Measurements from ENCODE around the gene LEPROT. TPM values are rescaled to one million over a fixed set of nuclear protein-coding genes. Genes with fewer than 3 reads are reported as not detected.

Gene LEPROT
- polyA plus RNA-seq, 1 donor from 2014 or later, result 39.2 TPM

DNA sequence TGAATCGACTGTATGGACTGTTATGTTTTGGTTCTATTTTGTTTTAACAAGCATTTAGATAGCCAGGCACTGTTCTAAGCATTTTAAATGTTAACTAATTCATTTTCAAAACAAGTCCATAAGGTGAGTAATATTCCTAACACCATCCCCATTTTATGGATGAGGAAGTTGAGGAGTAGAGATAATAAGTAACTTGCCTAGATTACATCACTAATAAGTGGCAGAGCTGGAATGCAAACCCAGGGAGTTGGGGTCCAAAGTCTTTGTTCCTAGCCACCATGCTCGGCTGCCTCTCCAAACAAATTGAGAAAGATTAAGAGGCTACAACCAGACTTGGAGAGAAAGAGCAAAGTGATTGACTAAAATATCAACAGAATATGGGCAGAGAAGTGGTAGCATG, 12.6 kb upstream of the LEPROT start:
- no peaks in the 10 kb centered on the region for H3K79me2 ChIP-seq (replicated peaks; ENCODE audit: insufficient read depth, low read length)
- H3K4me3 ChIP-seq (ENCODE audit: low read length), result no peak overlapping the region
- no peaks in the 10 kb centered on the region for H3K27me3 ChIP-seq (ENCODE audit: insufficient read depth, low read depth, low read length)
- no peak overlapping the region for H3K4me2 ChIP-seq (ENCODE audit: low read length)
- no peaks in the 10 kb centered on the region for H4K20me1 ChIP-seq (ENCODE audit: insufficient read depth)
- H3K9ac ChIP-seq (ENCODE audit: low read length), result no peak overlapping the region
- no peaks in the 10 kb centered on the region for H3K9me2 ChIP-seq (ENCODE audit: insufficient read depth, low read length)
- no peaks in the 10 kb centered on the region for H3F3A ChIP-seq (ENCODE audit: insufficient read depth, low read length, poor library complexity, severe bottlenecking)
- H2AFZ ChIP-seq (ENCODE audit: low read depth, low read length), result no peak overlapping the region
- H3K27ac ChIP-seq (ENCODE audit: low read length), result no peak overlapping the region
- TF ChIP-seq TAF1 (IDR thresholded peaks at IDR 0.05; ENCODE audit: low read depth), result no peak
- TF ChIP-seq, protein P1, sequence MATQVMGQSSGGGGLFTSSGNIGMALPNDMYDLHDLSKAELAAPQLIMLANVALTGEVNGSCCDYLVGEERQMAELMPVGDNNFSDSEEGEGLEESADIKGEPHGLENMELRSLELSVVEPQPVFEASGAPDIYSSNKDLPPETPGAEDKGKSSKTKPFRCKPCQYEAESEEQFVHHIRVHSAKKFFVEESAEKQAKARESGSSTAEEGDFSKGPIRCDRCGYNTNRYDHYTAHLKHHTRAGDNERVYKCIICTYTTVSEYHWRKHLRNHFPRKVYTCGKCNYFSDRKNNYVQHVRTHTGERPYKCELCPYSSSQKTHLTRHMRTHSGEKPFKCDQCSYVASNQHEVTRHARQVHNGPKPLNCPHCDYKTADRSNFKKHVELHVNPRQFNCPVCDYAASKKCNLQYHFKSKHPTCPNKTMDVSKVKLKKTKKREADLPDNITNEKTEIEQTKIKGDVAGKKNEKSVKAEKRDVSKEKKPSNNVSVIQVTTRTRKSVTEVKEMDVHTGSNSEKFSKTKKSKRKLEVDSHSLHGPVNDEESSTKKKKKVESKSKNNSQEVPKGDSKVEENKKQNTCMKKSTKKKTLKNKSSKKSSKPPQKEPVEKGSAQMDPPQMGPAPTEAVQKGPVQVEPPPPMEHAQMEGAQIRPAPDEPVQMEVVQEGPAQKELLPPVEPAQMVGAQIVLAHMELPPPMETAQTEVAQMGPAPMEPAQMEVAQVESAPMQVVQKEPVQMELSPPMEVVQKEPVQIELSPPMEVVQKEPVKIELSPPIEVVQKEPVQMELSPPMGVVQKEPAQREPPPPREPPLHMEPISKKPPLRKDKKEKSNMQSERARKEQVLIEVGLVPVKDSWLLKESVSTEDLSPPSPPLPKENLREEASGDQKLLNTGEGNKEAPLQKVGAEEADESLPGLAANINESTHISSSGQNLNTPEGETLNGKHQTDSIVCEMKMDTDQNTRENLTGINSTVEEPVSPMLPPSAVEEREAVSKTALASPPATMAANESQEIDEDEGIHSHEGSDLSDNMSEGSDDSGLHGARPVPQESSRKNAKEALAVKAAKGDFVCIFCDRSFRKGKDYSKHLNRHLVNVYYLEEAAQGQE (IDR thresholded peaks at IDR 0.05; ENCODE audit: borderline replicate concordance), result no peak
- no peak for TF ChIP-seq RAD21 (conservative IDR thresholded peaks at IDR 0.05)
- TF ChIP-seq MXI1 (conservative IDR thresholded peaks at IDR 0.05; ENCODE audit: poor library complexity, severe bottlenecking), result no peak
- no peak for TF ChIP-seq SMC3 (conservative IDR thresholded peaks at IDR 0.05; ENCODE audit: poor library complexity)
- TF ChIP-seq EP300 (conservative IDR thresholded peaks at IDR 0.05; ENCODE audit: poor library complexity, severe bottlenecking), result no peak
- TF ChIP-seq EZH2 (IDR thresholded peaks at IDR 0.05; ENCODE audit: borderline replicate concordance, insufficient read depth, low read length, poor library complexity, severe bottlenecking), result no peak
- no peak for TF ChIP-seq POLR2AphosphoS5 (IDR thresholded peaks at IDR 0.05)
- TF ChIP-seq CTCF (IDR thresholded peaks at IDR 0.05; ENCODE audit: poor library complexity, severe bottlenecking), result no peak
- H3K36me3 ChIP-seq (ENCODE audit: insufficient read depth, low read length), result peaks cover 17% of the 10 kb centered on the region
- H3K9me3 ChIP-seq (ENCODE audit: low read length), result no peaks in the 10 kb centered on the region

GRCh38 chr1:65409314-65409713, 11.2 kb upstream of the LEPROT start:
- H3K4me2 ChIP-seq (ENCODE audit: low read length), result no peak overlapping the region
- TF ChIP-seq POLR2AphosphoS5 (IDR thresholded peaks at IDR 0.05), result no peak
- TF ChIP-seq, protein P1 (IDR thresholded peaks at IDR 0.05; ENCODE audit: borderline replicate concordance), result no peak
- no peak for TF ChIP-seq CTCF (IDR thresholded peaks at IDR 0.05; ENCODE audit: poor library complexity, severe bottlenecking)
- TF ChIP-seq RAD21 (conservative IDR thresholded peaks at IDR 0.05), result no peak
- TF ChIP-seq EP300 (conservative IDR thresholded peaks at IDR 0.05; ENCODE audit: poor library complexity, severe bottlenecking), result no peak
- no peak for TF ChIP-seq TAF1 (IDR thresholded peaks at IDR 0.05; ENCODE audit: low read depth)
- no peak for TF ChIP-seq MXI1 (conservative IDR thresholded peaks at IDR 0.05; ENCODE audit: poor library complexity, severe bottlenecking)
- no peak for TF ChIP-seq SMC3 (conservative IDR thresholded peaks at IDR 0.05; ENCODE audit: poor library complexity)
- no peak for TF ChIP-seq EZH2 (IDR thresholded peaks at IDR 0.05; ENCODE audit: borderline replicate concordance, insufficient read depth, low read length, poor library complexity, severe bottlenecking)
- H3K79me2 ChIP-seq (replicated peaks; ENCODE audit: insufficient read depth, low read length), result no peaks in the 10 kb centered on the region
- H3K27me3 ChIP-seq (ENCODE audit: insufficient read depth, low read depth, low read length), result no peaks in the 10 kb centered on the region
- H3K27ac ChIP-seq (ENCODE audit: low read length), result no peak overlapping the region
- peaks cover 17% of the 10 kb centered on the region for H3K36me3 ChIP-seq (ENCODE audit: insufficient read depth, low read length)
- no peaks in the 10 kb centered on the region for H3F3A ChIP-seq (ENCODE audit: insufficient read depth, low read length, poor library complexity, severe bottlenecking)
- H2AFZ ChIP-seq (ENCODE audit: low read depth, low read length), result no peak overlapping the region
- no peak overlapping the region for H3K4me3 ChIP-seq (ENCODE audit: low read length)
- H3K9me2 ChIP-seq (ENCODE audit: insufficient read depth, low read length), result no peaks in the 10 kb centered on the region
- H3K9me3 ChIP-seq (ENCODE audit: low read length), result no peaks in the 10 kb centered on the region
- H4K20me1 ChIP-seq (ENCODE audit: insufficient read depth), result no peaks in the 10 kb centered on the region
- H3K9ac ChIP-seq (ENCODE audit: low read length), result no peak overlapping the region

All from neural cell (in vitro differentiated cells).